Measurements from ENCODE around the gene ZNF655. TPM values are rescaled to one million over a fixed set of nuclear protein-coding genes. Genes with fewer than 3 reads are reported as not detected.

ZNF655 gene
- total RNA-seq, 1 donor from 2014 or later, result 74.0 TPM

- Mint-ChIP-seq H3K4me1 (ENCODE audit: low read depth, unreplicated experiment) (no peaks in the 10 kb centered on the region), H3K36me3 (ENCODE audit: unreplicated experiment) (no peaks in the 10 kb centered on the region), H3K27me3 (ENCODE audit: unreplicated experiment) (peaks cover 8% of the 10 kb centered on the region), H3K9me3 (ENCODE audit: unreplicated experiment) (peaks cover 2% of the 10 kb centered on the region), H3K4me3 (ENCODE audit: unreplicated experiment) (no peak overlapping the region), H3K27ac (ENCODE audit: unreplicated experiment) (no peak overlapping the region)
- no peak for TF ChIP-seq CTCF (IDR thresholded peaks at IDR 0.05; ENCODE audit: partially characterized antibody, unreplicated experiment)
- no peak for DNase-seq
Observed at GRCh38 chr7:99614495-99614894, 56.1 kb downstream of the ZNF655 start.

GRCh38 chr7:99615989-99616358 lies 57.5 kb downstream of the ZNF655 start:
- Mint-ChIP-seq H3K4me3 (ENCODE audit: unreplicated experiment) (peak overlapping the region; percentile 93), H3K27me3 (ENCODE audit: unreplicated experiment) (peaks cover 8% of the 10 kb centered on the region), H3K36me3 (ENCODE audit: unreplicated experiment) (no peaks in the 10 kb centered on the region), H3K9me3 (ENCODE audit: unreplicated experiment) (peaks cover 2% of the 10 kb centered on the region), H3K27ac (ENCODE audit: unreplicated experiment) (peak overlapping the region; percentile 24), H3K4me1 (ENCODE audit: low read depth, unreplicated experiment) (no peaks in the 10 kb centered on the region)
- TF ChIP-seq CTCF (IDR thresholded peaks at IDR 0.05; ENCODE audit: partially characterized antibody, unreplicated experiment), result no peak
- no peak for DNase-seq

GRCh38 chr7:99616359-99617191 lies 58.1 kb downstream of the ZNF655 start, which contains the start of gene ZSCAN25:
Gene ZSCAN25 (plus strand): TSS chr7:99616946. CDS start chr7:99619607, 2,661 bp downstream.
- H3K27me3 Mint-ChIP-seq (ENCODE audit: unreplicated experiment), result peaks cover 8% of the 10 kb centered on the region
- peaks cover 2% of the 10 kb centered on the region for H3K9me3 Mint-ChIP-seq (ENCODE audit: unreplicated experiment)
- DNase-seq, result peak; percentile 93
- no peaks in the 10 kb centered on the region for H3K4me1 Mint-ChIP-seq (ENCODE audit: low read depth, unreplicated experiment)
- peak within 1 kb of the TSS; percentile 97 for H3K27ac Mint-ChIP-seq (ENCODE audit: unreplicated experiment)
- no peaks in the 10 kb centered on the region for H3K36me3 Mint-ChIP-seq (ENCODE audit: unreplicated experiment)
- peak; percentile 47 for TF ChIP-seq CTCF (IDR thresholded peaks at IDR 0.05; ENCODE audit: partially characterized antibody, unreplicated experiment)
- H3K4me3 Mint-ChIP-seq (ENCODE audit: unreplicated experiment), result peak within 1 kb of the TSS; percentile 93

- H3K4me1 Mint-ChIP-seq (ENCODE audit: low read depth, unreplicated experiment), result no peaks in the 10 kb centered on the region
- H3K9me3 Mint-ChIP-seq (ENCODE audit: unreplicated experiment), result peaks cover 2% of the 10 kb centered on the region
- H3K27me3 Mint-ChIP-seq (ENCODE audit: unreplicated experiment), result peaks cover 8% of the 10 kb centered on the region
- no peaks in the 10 kb centered on the region for H3K36me3 Mint-ChIP-seq (ENCODE audit: unreplicated experiment)
- H3K27ac Mint-ChIP-seq (ENCODE audit: unreplicated experiment), result peak overlapping the region; percentile 79
- H3K4me3 Mint-ChIP-seq (ENCODE audit: unreplicated experiment), result peak overlapping the region; percentile 93
- no peak for DNase-seq
- TF ChIP-seq CTCF (IDR thresholded peaks at IDR 0.05; ENCODE audit: partially characterized antibody, unreplicated experiment), result no peak
Observed at GRCh38 chr7:99617192-99617781, 58.8 kb downstream of the ZNF655 start.

GRCh38 chr7:99618726-99619125 lies 60.3 kb downstream of the ZNF655 start:
- no peaks in the 10 kb centered on the region for H3K36me3 Mint-ChIP-seq (ENCODE audit: unreplicated experiment)
- H3K9me3 Mint-ChIP-seq (ENCODE audit: unreplicated experiment), result peaks cover 2% of the 10 kb centered on the region
- TF ChIP-seq CTCF (IDR thresholded peaks at IDR 0.05; ENCODE audit: partially characterized antibody, unreplicated experiment), result no peak
- H3K27ac Mint-ChIP-seq (ENCODE audit: unreplicated experiment), result no peak overlapping the region
- H3K4me1 Mint-ChIP-seq (ENCODE audit: low read depth, unreplicated experiment), result no peaks in the 10 kb centered on the region
- H3K27me3 Mint-ChIP-seq (ENCODE audit: unreplicated experiment), result peaks cover 5% of the 10 kb centered on the region
- H3K4me3 Mint-ChIP-seq (ENCODE audit: unreplicated experiment), result no peak overlapping the region
- no peak for DNase-seq

Measured in glutamatergic neuron (in vitro differentiated cells).